ENCODE results near the gene DELE1. TPM values are rescaled to one million over a fixed set of nuclear protein-coding genes. Genes with fewer than 3 reads are reported as not detected.

DELE1 gene
- total RNA-seq, 1 donor from 2014 or later: 82.5 TPM

Other genes starting within 250 kb of the DELE1 start
- gene ARAP3, start 241.6 kb upstream of the DELE1 start, total RNA-seq: 7.2 and 7.9 TPM in 2 replicates
- not detected in 2 replicates for gene PCDH1, start 45.5 kb upstream of the DELE1 start, total RNA-seq
- gene PCDH12, start 34.3 kb downstream of the DELE1 start, total RNA-seq: 0.70 and 1.9 TPM in 2 replicates
- gene RNF14, start 45.2 kb downstream of the DELE1 start, total RNA-seq: 24.2 and 24.4 TPM in 2 replicates
- 30.0 and 33.1 TPM in 2 replicates for gene GNPDA1, start 89.2 kb downstream of the DELE1 start, total RNA-seq
- 57.2 and 58.2 TPM in 2 replicates for gene NDFIP1, start 184.9 kb downstream of the DELE1 start, total RNA-seq

Measured in T-helper 2 cell treated with Interferon-gamma antibody and Interleukin-4, amounts not matched to agents 100 ng/mL and 5 ng/mL, for 36 hours (primary cell).